Fibroblast of villous mesenchyme (primary cell): ENCODE data around the gene KDM4C. TPM values are rescaled to one million over a fixed set of nuclear protein-coding genes. Genes with fewer than 3 reads are reported as not detected.
A peak's percentile ranks its signal among the peaks of the same experiment; 100 is the strongest.

ENCODE experiments used
- DNase-seq: peaks from one replicate; pipeline ENCODE4 v3.0.0-alpha.2; 2010; ENCODE audit warnings: low read depth
- H3K4me3 ChIP-seq: 2 replicates; pipeline ENCODE4 v1.5.1; 2011; ENCODE audit warnings: low read depth, mild to moderate bottlenecking, low read length
- CTCF ChIP-seq: IDR thresholded peaks from 2 replicates; pipeline ENCODE4 v1.5.1; 2012; ENCODE audit warnings: low read depth, mild to moderate bottlenecking, low read length; ENCODE audit not compliant: insufficient read depth
- total RNA-seq: library from RNA; depleted of rRNA; stranded (reverse); fragments of >200 nt; gene quantifications from 2 replicates; pipeline ENCODE4 v1.2.3, GENCODE V29; 2012

Gene KDM4C
- total RNA-seq, 1 donor = 31.1 TPM

- no peak overlapping the region for H3K4me3 ChIP-seq
- peak; percentile 20 for DNase-seq
- TF ChIP-seq CTCF = no peak
Observed at GRCh38 chr9:6777213-6777902, 19.6 kb downstream of the KDM4C start.

GRCh38 chr9:6779417-6780241, 21.9 kb downstream of the KDM4C start:
- TF ChIP-seq CTCF = no peak
- H3K4me3 ChIP-seq = no peak overlapping the region
- peak; percentile 76 for DNase-seq

DNA sequence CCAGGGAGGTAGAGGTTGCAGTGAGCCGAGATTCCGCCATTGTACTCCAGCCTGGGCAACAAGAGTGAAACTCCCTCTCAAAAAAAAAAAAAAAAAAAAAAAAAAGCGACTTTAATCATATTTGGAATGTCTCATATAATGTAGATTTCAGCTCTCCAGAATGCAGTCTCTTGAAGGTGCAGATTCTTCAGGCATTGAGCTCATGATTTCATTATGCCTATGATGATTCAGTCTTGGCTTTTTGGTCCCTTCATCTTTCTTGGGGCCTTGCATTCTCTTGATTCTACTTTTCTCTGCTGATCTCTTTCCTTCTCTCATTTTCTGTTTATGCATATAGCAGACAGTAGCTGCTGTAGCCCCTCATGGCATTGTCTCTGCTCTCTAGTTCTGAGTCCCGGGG, 22.9 kb downstream of the KDM4C start:
- DNase-seq = no peak
- no peak for TF ChIP-seq CTCF
- no peak overlapping the region for H3K4me3 ChIP-seq

GRCh38 chr9:6781476-6781875, 23.7 kb downstream of the KDM4C start:
- DNase-seq = no peak
- H3K4me3 ChIP-seq = no peak overlapping the region
- no peak for TF ChIP-seq CTCF

- no peak for TF ChIP-seq CTCF
- H3K4me3 ChIP-seq = no peak overlapping the region
- DNase-seq = no peak
Observed at GRCh38 chr9:6782345-6782744, 24.6 kb downstream of the KDM4C start.

GRCh38 chr9:6782981-6783380, 25.2 kb downstream of the KDM4C start:
- peak; percentile 43 for DNase-seq
- no peak for TF ChIP-seq CTCF
- H3K4me3 ChIP-seq = no peak overlapping the region

GRCh38 chr9:6783753-6784152, 26.0 kb downstream of the KDM4C start:
- no peak for DNase-seq
- H3K4me3 ChIP-seq = no peak overlapping the region
- no peak for TF ChIP-seq CTCF
